ENCODE results near the gene C16orf87. TPM values are rescaled to one million over a fixed set of nuclear protein-coding genes. Genes with fewer than 3 reads are reported as not detected.

The C16orf87 gene
- total RNA-seq, 4 donors from 2014 or later = 4.1 to 5.9 (median 5.3) TPM

DNA sequence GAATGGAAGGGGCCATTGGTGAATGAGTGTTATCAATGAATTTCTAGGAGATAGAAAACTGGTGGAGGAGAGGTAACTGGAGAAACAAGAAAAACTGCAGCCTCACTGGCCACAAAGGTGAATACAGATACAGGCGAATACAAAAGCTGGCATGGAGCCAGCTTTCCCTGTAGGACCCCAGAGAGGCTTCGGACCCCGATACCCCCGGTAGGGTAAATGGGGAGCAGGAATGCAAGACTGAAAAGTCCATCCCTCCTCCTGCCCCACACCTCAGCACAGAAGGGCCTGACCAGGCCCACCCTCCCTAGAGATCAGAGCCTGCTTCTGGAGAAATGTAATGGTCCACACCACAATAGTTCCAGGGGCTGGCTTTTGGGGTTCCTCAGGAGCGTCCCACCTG lies 78.0 kb downstream of the C16orf87 start:
- no peak for TF ChIP-seq POLR2A (IDR thresholded peaks at IDR 0.05)
- WGBS, 2 donors = 81 to 91% methylated on average over 5 of the region's 5 CpGs
- Histone ChIP-seq H3K36me3 (no peaks in the 10 kb centered on the region), H3K27ac (no peak overlapping the region), H3K27me3 (peaks cover 0 to 4% of the 10 kb centered on the region in 2 donors), H3K4me1 (no peaks in the 10 kb centered on the region), H3K9me3 (no peaks in the 10 kb centered on the region), H3K4me3 (no peak overlapping the region)
- DNase-seq (ENCODE audit: low spot score in 2 of 2) = no peak

DNA sequence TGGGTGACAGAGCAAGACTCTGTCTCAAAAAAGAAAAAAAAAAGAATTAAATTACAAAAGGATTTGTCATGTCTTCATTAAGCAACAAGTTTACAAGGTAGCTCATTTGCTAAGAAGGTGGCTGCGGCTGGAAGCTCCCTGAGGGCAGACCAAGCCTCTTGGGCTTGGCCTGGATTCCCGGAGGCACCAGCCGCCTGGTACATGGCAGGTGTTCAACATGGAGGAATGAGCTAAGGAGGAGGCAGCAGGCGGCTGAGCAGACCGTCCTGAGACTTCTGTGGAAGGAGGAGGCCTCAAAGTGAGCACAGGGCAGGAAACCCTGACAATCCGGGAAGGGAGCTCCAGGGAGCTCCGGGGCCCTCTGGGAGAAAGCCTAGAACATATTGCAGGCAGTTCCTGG lies 79.6 kb downstream of the C16orf87 start:
- DNase-seq (ENCODE audit: low spot score in 2 of 2) = no peak
- no peak overlapping the region for H3K4me3 ChIP-seq
- WGBS, 2 donors = 62 to 77% methylated on average over 7 of the region's 7 CpGs
- H3K36me3 ChIP-seq = no peaks in the 10 kb centered on the region
- H3K27ac ChIP-seq = no peak overlapping the region
- no peaks in the 10 kb centered on the region for H3K9me3 ChIP-seq
- H3K27me3 ChIP-seq = no peaks in the 10 kb centered on the region
- TF ChIP-seq EP300 (IDR thresholded peaks at IDR 0.05) = no peak
- TF ChIP-seq, protein P1, sequence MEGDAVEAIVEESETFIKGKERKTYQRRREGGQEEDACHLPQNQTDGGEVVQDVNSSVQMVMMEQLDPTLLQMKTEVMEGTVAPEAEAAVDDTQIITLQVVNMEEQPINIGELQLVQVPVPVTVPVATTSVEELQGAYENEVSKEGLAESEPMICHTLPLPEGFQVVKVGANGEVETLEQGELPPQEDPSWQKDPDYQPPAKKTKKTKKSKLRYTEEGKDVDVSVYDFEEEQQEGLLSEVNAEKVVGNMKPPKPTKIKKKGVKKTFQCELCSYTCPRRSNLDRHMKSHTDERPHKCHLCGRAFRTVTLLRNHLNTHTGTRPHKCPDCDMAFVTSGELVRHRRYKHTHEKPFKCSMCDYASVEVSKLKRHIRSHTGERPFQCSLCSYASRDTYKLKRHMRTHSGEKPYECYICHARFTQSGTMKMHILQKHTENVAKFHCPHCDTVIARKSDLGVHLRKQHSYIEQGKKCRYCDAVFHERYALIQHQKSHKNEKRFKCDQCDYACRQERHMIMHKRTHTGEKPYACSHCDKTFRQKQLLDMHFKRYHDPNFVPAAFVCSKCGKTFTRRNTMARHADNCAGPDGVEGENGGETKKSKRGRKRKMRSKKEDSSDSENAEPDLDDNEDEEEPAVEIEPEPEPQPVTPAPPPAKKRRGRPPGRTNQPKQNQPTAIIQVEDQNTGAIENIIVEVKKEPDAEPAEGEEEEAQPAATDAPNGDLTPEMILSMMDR (IDR thresholded peaks at IDR 0.05) = no peak
- TF ChIP-seq POLR2A (IDR thresholded peaks at IDR 0.05) = no peak
- no peaks in the 10 kb centered on the region for H3K4me1 ChIP-seq

DNA sequence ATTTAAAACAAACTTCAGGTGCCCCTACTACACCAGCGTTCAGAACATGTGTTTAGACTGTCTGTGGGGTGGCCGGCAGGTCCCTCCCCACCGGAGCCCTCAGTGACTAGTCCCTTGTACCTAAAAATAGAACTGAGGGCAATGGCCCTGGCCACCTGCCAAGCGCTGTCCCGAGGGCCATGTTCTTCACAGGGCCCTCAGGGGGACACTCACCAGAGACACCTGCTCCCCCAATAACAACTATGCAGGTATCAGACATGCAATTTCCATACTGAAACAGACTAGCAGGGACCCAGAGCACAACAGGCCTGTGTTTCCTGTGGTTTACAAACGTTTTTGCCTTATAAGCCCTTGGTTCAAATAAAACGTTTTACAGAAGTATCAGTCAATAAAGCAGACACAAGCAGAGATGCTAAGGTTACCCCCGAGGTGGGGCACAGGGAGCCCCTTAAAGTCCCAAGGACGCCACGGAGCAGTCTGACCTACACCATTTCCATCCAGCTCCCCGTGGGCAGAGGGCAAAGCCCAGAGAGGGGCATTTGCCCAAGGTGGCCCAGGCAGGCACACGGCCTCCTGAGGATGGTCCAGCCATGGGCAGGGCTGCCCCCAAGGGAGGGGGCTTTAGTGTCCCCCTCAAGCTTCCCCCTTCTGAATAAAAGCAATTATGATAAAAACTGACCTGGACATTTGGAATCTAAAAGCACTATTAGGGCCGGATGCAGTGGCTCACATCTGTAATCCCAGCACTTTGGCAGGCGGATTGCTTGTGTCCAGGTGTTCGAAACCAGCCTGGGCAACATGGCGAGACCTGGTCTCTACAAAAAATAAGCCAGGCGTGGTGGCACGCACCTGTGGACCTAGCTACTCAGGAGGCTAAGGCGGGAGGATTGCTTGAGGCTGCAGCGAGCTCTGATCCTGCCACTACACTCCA lies 81.9 kb downstream of the C16orf87 start:
- Histone ChIP-seq H3K27ac (no peak overlapping the region), H3K4me3 (no peak overlapping the region), H3K4me1 (no peaks in the 10 kb centered on the region), H3K36me3 (no peaks in the 10 kb centered on the region), H3K9me3 (no peaks in the 10 kb centered on the region), H3K27me3 (no peaks in the 10 kb centered on the region)
- TF ChIP-seq, protein P1 (IDR thresholded peaks at IDR 0.05) = no peak
- TF ChIP-seq EP300 (IDR thresholded peaks at IDR 0.05) = no peak
- no peak for TF ChIP-seq POLR2A (IDR thresholded peaks at IDR 0.05)
- 67 to 68% methylated on average over 20 of the region's 20 CpGs for WGBS, 2 donors
- no peak for DNase-seq (ENCODE audit: low spot score in 2 of 2)

DNA sequence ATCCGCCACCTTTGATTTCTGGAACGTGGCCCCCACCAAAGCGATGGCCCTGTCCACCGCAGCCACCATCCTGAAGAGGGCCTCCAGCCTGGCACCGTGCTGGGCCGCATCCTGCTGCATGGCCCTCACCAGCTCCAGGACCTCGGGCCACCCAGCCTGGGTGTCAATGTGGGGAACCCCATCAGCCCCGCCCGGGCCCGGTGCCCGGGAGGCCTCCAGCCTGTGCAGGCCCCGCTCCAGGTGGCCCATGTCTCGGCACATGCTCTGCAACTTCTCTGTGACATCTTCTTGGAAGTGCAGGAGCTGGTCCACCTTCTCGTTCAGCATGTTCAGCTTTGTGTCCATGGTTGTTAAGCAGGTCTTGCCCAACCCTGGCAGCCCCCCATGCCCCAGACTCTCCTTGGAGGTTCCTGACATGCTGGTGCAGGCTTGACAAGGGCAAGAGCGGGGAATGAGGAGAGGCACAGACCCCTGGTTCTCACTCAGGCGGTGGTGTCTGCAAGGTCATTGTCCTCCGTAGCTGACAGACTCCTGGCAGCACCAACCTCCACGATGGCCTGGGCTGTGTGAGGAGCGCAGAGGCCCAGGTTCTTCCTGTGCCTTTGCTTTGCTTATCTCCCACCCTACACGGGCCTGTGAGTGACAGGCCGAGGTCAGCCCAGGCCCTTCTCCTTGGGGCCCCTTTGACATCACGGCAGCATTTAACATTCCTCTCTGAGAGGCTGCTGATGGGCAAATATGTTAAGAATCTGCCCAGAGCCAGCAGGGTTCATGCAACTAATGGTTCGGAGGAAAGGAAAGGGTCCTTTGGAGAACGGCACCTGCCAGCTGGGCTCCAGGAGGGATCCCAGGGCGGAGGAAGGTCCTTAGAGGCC lies 83.0 kb downstream of the C16orf87 start, which contains the start of gene MYLK3:
MYLK3 (minus strand) TSS at position 568 of the 875 bp plus-strand sequence; CDS start at position 417, 151 bp downstream.
- Histone ChIP-seq H3K9me3 (no peaks in the 10 kb centered on the region), H3K27me3 (no peaks in the 10 kb centered on the region), H3K27ac (no peak within 1 kb of the TSS), H3K36me3 (no peaks in the 10 kb centered on the region), H3K4me1 (no peaks in the 10 kb centered on the region), H3K4me3 (no peak within 1 kb of the TSS)
- no peak for DNase-seq (ENCODE audit: low spot score in 2 of 2)
- TF ChIP-seq POLR2A (IDR thresholded peaks at IDR 0.05) (no peak), EP300 (IDR thresholded peaks at IDR 0.05) (no peak)
- TF ChIP-seq, protein P1 (IDR thresholded peaks at IDR 0.05) = no peak
- 64 to 70% methylated on average over 14 to 19 of the region's 25 CpGs for WGBS, 2 donors

DNA sequence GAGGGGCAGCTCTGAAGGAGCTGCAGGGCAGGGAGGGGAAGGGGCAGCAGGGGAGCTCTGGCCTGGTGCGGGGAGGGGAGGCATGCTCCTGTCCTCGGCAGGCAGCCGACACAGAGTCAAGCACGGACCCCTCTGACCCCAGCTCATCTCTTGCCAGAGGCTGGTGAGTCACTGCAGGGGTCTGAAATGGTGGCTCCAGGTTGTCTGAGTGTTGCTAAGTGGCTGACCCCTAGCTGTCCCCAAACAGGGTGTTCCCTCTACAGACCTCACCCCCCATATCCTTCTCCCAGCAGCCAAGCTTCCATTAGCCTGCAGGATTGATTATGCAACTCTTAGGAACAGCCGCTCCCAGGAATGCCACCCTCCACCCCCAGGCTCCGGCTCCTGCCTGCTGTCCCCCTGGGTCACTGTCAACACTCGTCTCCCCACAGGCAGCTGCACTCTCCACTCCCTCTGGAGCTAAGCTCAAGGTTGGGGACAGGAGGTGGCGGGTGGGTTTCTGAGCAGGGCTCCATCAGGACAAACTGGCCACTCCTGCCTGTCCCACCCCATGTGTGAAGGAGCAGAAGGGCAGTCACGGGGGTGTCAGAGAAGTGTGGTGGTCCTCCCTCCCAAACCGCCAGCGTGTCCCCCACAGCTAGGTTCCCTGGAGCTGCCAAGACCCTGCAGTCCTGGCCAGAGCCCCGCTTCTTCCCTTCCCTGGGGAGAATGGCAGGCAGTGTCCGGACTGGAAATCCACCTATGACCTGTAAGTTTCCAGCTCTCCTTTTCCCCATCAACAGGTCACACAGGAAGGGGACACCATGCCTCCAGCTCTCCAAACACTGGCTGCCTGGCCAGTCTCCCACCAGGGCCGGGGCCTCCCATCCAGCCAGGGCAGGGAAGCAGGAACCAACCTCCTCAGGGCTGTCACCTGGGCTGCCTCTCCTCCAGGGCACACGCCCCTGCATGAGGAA lies 83.9 kb downstream of the C16orf87 start:
- H3K9me3 ChIP-seq = no peaks in the 10 kb centered on the region
- WGBS, 2 donors = 80% methylated on average over 14 of the region's 15 CpGs
- no peak overlapping the region for H3K4me3 ChIP-seq
- no peak for DNase-seq (ENCODE audit: low spot score in 2 of 2)
- no peaks in the 10 kb centered on the region for H3K36me3 ChIP-seq
- TF ChIP-seq EP300 (IDR thresholded peaks at IDR 0.05) (no peak), POLR2A (IDR thresholded peaks at IDR 0.05) (no peak)
- TF ChIP-seq, protein P1 (IDR thresholded peaks at IDR 0.05) = no peak
- no peaks in the 10 kb centered on the region for H3K27me3 ChIP-seq
- no peak overlapping the region for H3K27ac ChIP-seq
- no peaks in the 10 kb centered on the region for H3K4me1 ChIP-seq

Data from tibial nerve (tissue), 4 donors.